HepG2 (cell line): ENCODE measurements around the gene SEMA3B. TPM values are rescaled to one million over a fixed set of nuclear protein-coding genes. Genes with fewer than 3 reads are reported as not detected.

Source experiments
- HNRNPL ChIP-seq: fragments of 200-400 bp; formaldehyde crosslinking; IDR thresholded peaks from 2 replicates; pipeline ENCODE4 v1.6.1; 2017; ENCODE audit warnings: mild to moderate bottlenecking, low read depth, low read length
- KMT2A ChIP-seq: sonication (generic); formaldehyde crosslinking; IDR thresholded peaks from 2 replicates; pipeline ENCODE4 v1.4.0; 2020; ENCODE audit warnings: missing genetic modification reagents
- PRDM15 ChIP-seq: sonication (generic); formaldehyde crosslinking; IDR thresholded peaks from 2 replicates; pipeline ENCODE4 v1.4.0; 2020; ENCODE audit warnings: missing genetic modification reagents
- RBM39 ChIP-seq: fragments of 200-400 bp; formaldehyde crosslinking; IDR thresholded peaks from one replicate; pipeline ENCODE4 v1.6.1; 2018; ENCODE audit warnings: antibody characterized with exemption, mild to moderate bottlenecking, low read depth, low read length; ENCODE audit not compliant: poor library complexity, severe bottlenecking
- TCF12 ChIP-seq, 2 experiments: fragments of 450-650 bp in 1 of 2; sonication (generic) in 1 of 2; formaldehyde crosslinking in 1 of 2; IDR thresholded peaks; 2 replicates each; pipeline versions ENCODE4 v1.6.1 to v1.8.0; 2017 to 2022; ENCODE audit warnings: antibody characterized with exemption in 1 of 2, mild to moderate bottlenecking in 1 of 2, missing genetic modification reagents in 1 of 2, moderate library complexity in 1 of 2
- ZBED4 ChIP-seq: sonication (generic); formaldehyde crosslinking; IDR thresholded peaks from 2 replicates; pipeline ENCODE4 v1.4.0; 2020; ENCODE audit warnings: missing genetic modification reagents, borderline replicate concordance
- ZNF281 ChIP-seq: sonication (generic); formaldehyde crosslinking; IDR thresholded peaks from 2 replicates; pipeline ENCODE4 v1.4.0; 2020; ENCODE audit warnings: missing genetic modification reagents, borderline replicate concordance
- ZNF513 ChIP-seq: sonication (generic); formaldehyde crosslinking; conservative IDR thresholded peaks from 2 replicates; pipeline ENCODE4 v1.5.0; 2020; ENCODE audit warnings: missing genetic modification reagents
- ZNF564 ChIP-seq: sonication (generic); formaldehyde crosslinking; IDR thresholded peaks from 2 replicates; pipeline ENCODE4 v1.8.1; 2023; ENCODE audit warnings: mild to moderate bottlenecking, missing genetic modification reagents
- polyA plus RNA-seq, 8 experiments: library from polyadenylated mRNA; depleted of rRNA in 3 of 8; stranded (reverse) in 7 of 8; unstranded in 1 of 8; fragments of >200 nt; fragmentation: Illumina TruSeq in 4 of 8; extraction: Trizol in 4 of 8; gene quantifications; 2 replicates each; pipeline versions ENCODE4 v1.2.1 to v1.2.3, GENCODE V29; 2011 to 2016; ENCODE audit warnings: low read depth in 4 of 8, missing spikeins in 1 of 8, mixed read lengths in 1 of 8; ENCODE audit not compliant: insufficient read depth in 1 of 8
- total RNA-seq, 5 experiments: library from RNA; depleted of rRNA; stranded (reverse); fragments of >200 nt; fragmentation: Illumina TruSeq; extraction: Trizol; gene quantifications; 2 replicates each; pipeline ENCODE4 v1.2.3, GENCODE V29; 2016; ENCODE audit warnings: low read depth in 1 of 5

The SEMA3B gene
- total and polyA plus RNA-seq, 2 of the 13 experiments (the other 11 are each of a cell fraction or from before 2014, with no cell fraction given), result 93.2 to 158 TPM

- TF ChIP-seq PRDM15 (CRISPR knock-in tag), result peak; percentile 73
- TF ChIP-seq ZNF513 (CRISPR knock-in tag), result no peak
- peak; percentile 93 for TF ChIP-seq HNRNPL
- TF ChIP-seq TCF12 (IDR thresholded peaks at IDR 0.05), result no peak
- TF ChIP-seq TCF12 (CRISPR knock-in tag; IDR thresholded peaks at IDR 0.05), result peak; percentile 86; the same call in 1 of the 2 replicates
- peak; percentile 61; the same call in 1 of the 2 replicates for TF ChIP-seq ZNF564 (CRISPR knock-in tag)
- no peak for TF ChIP-seq ZNF281 (CRISPR knock-in tag)
- TF ChIP-seq RBM39, result no peak
- TF ChIP-seq KMT2A (CRISPR knock-in tag), result no peak
- TF ChIP-seq ZBED4 (CRISPR knock-in tag), result peak; percentile 24; the same call in 1 of the 2 replicates
Measured at GRCh38 chr3:50268703-50269451, at the start of gene SEMA3B (continued).
